Hepatocyte (in vitro differentiated cells): ENCODE measurements around the gene TMEM52B.

Experiments
- EZH2 ChIP-seq: fragments of 200-600 bp; sonication (generic); IDR thresholded peaks from 2 replicates; pipeline ENCODE4 v1.6.1; 2016; ENCODE audit warnings: antibody characterized with exemption, mild to moderate bottlenecking, borderline replicate concordance
- TF ChIP-seq, protein P1 (sequence below): fragments of 200-600 bp; sonication (generic); IDR thresholded peaks from 2 replicates; pipeline ENCODE4 v1.5.1; 2016; ENCODE audit warnings: antibody characterized with exemption, mild to moderate bottlenecking; ENCODE audit not compliant: poor library complexity

DNA sequence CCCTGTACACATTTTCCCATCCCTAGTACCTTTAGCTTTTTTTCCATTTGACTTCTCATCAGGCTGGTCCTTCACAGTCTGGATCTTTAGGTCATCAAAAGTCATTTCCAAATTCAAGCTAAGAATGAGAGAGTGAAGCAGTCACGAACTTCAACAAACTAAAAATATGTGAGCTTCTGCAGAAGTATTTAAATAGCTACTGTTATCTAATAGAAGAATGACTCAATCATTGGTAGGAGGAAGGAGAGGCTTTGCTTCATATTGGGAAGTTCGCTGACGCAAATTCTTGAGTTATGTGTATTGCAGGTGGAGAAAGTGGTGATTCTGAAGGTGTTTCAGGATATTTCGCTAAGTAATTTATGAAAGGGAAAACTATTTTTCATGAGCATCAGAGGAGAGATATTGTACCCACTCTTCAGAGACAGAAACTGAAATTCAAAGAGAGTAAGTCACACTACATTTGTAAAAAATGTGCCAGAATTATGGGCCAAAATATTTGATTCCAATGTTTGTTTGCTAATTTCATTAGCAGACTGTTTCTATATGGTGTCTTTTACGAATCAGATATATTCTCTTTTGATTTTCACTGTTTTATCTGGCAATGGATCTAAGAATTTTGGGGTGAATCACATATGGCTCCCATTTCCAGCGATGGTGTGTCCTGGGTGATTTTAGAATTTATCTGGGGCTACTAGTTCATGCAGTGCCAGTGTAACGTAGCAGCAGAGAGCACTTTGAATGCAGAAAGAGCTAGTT lies 6.7 kb upstream of the TMEM52B start, which contains the start of gene OLR1:
- TF ChIP-seq, protein P1, sequence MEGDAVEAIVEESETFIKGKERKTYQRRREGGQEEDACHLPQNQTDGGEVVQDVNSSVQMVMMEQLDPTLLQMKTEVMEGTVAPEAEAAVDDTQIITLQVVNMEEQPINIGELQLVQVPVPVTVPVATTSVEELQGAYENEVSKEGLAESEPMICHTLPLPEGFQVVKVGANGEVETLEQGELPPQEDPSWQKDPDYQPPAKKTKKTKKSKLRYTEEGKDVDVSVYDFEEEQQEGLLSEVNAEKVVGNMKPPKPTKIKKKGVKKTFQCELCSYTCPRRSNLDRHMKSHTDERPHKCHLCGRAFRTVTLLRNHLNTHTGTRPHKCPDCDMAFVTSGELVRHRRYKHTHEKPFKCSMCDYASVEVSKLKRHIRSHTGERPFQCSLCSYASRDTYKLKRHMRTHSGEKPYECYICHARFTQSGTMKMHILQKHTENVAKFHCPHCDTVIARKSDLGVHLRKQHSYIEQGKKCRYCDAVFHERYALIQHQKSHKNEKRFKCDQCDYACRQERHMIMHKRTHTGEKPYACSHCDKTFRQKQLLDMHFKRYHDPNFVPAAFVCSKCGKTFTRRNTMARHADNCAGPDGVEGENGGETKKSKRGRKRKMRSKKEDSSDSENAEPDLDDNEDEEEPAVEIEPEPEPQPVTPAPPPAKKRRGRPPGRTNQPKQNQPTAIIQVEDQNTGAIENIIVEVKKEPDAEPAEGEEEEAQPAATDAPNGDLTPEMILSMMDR: no peak
- TF ChIP-seq EZH2: no peak
